NOMO-1 treated with DMSO at 0.1 percent for 48 hours (cell line): ENCODE data around the gene MTERF2.

Experiments
- DNase-seq: peaks from one replicate; lab custom pipeline; 2025; ENCODE audit not compliant: unreplicated experiment; lab: John Stamatoyannopoulos, UW

Gene MTERF2

DNA sequence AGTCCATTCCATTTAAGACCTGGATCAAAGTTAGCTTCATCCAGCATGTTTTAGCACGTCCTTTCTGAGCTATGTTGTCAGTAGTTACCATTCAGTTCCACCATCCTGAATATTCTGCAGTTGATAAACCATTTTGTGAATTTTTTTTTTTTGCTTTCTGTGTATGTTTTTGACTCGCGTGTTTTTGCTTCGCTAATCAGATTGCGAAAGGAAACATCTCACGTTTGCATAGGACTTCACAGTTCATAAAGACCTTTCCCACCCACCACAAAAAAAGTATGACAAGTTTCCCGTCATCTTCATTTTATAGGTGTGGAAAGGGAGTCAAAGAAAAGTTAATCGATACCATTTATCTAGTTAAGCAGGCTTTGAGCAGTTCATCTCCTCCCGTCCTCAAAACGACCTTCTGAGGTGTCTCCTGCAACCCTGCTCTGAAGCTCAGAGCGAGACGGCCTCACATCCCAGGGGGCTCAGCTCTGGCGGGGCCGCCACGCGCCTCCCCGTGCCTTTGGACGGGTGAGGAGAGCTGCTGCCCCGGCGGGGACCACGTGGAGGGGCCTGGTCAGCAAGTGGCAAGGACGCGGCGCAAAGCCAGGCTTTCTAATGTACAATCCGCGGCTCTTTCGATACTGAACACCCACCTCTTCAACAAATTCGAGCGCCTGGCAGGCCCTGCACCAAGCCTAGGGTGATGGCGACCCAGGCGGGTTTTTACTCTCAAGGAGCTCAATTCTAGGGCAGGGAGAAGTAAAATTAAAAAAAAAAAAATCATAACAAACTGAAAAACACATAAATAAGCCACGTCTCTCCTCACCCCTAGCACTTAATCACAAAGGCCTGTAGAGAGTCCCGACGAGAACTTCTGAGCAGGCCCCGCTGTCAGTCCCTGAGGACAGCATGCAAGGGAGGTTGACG, 32.2 kb downstream of the MTERF2 start:
- no peak for DNase-seq

DNA sequence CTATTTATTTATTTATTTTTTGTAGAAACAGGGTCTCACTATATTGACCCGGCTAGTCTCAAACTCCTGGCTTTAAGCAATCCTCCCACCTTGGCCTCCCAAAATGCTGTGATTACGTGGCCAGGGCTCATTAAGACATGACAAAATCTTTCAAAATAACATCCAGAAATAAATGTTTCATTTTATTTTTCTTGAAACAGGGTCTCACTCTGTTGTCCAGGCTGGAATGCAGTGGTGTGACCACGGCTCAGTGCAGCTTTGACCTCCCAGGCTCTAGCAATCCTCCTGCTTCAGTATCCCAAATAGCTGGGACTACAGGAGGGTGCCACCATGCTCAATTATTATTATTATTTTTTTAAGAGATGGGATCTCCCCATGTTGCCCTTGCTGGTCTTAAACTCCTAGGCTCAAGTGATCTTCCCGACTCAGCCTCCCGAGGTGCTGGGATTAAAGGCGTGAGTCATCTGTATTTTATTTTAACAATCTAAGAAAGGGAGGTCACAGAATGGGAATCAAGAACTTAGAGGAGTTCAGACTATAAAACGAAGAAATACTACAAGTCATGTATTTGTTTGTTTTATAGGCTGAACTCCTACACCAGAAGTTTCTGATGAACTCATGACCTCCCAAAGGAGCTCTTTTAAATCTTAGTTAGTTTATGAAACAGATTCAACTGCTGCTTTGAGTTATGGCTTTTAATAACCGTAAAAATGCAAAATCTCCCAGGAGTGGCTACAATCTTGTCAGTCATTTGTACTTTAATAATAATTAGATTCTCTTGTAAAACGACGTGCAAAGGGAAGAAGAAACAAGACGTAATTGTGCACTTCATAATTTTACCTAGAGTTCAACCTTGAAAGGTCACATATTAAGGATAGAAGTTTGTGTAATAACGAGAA, 33.3 kb downstream of the MTERF2 start:
- DNase-seq: no peak

DNA sequence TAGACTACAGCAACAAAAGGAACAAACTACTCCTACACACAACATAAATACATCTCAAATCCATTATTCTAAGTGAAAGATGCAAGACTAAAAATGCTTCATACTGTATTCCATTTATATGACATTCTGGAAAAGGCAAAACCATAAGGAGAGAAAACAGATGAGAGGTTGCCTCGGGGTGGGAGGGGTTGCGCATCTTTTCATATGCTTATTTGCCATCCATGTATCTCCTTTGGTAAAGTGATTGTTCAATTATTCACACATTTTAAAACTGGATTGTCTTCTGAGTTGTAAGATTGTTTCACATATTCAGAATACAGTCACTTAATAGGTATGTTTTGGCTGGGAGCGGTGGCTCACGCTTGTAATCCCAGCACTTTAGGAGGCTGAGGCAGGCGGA, 36.4 kb downstream of the MTERF2 start:
- no peak for DNase-seq

GRCh38 chr12:106947461-106947860, 39.5 kb downstream of the MTERF2 start:
- DNase-seq: no peak

DNA sequence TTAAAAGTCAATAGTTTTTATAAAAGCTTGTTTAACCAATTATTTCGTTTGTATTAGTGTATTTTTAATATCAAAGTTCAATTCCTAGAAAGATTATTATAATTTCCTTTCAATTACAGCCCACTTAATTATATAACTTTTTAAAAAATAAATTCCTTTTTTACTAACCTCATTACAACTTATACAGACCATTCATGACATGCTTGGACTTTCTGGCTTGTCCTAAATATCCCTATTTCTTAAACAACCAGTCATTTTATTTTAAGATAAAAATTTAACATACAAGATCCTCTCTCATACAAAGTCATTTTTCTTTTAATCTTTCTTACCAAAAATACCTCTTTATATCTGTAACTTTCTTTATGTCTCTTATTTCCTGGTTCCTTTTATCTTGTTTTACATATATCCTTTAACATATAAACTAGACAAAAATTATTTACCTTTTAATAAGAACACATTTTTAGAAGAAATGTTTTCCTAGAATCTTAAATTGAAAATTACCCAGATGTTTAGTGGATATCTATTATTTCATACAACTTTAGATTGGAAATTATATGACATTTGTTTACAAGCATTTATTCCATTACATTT, 41.6 kb downstream of the MTERF2 start:
- DNase-seq: no peak

- DNase-seq: no peak
Measured at GRCh38 chr12:106942775-106943174, 44.2 kb downstream of the MTERF2 start.

DNA sequence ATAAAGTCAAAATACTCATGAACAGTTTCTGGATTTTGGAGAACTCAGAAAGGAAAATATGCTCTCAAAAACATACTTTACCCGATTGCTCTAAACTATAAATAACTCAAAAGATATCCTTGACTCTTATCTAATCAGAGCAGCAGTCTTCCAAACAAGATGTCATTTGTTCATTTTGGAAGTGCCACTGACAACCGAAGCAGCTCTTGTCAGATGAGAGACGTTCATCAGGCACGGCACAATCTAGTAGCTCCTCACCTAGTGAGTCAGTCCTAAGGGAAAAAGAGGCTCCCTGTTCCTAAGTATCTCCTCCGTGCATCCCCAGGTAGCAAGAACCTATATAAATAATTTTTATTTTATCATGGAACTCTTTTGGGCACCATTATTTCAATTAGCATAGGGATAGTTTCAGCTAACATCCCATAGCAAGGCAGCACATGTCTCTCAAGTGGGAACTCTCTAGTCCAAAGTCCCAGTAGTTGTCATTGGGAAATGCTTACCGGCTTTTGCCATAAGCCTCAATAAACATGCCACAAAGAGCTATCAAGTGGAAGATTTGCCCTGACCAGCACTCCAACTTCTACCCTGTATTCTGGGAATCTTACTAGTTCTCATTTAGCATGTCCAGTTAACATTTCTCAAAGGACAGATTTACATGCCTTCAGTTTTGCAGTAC, 45.3 kb downstream of the MTERF2 start:
- DNase-seq: no peak

DNA sequence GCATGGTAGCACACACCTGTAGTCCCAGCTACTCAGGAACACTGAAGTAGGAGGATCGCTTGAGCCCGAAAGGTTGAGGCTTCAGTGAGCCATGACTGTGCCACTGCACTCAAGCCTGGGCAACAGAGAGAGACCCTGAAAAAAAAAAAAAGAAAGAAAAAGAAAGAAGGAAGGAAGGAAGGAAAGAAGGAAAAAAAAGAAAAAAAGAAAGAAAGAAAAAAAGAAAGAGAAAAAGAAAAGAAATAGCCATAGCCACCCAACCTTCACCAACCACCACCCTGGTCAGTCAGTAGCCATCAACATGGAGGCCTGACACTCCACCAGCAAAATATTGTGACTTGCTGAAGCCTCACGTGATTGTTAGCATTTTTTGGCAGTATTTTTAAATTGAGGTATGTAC, 52.7 kb downstream of the MTERF2 start:
- DNase-seq: no peak
